HG03378 (cell line): ENCODE data around the gene OGDHL.
"Not testable (repeated sequence)": the region's sequence is repeated elsewhere in the genome, so short reads cannot be mapped to it uniquely, and the experiment has no call there.

Experiments
- ATAC-seq: cut with Tn5 transposase; IDR thresholded peaks from one replicate; pipeline ENCODE4 v1.9.1; 2021; ENCODE audit warnings: mild to moderate bottlenecking, moderate library complexity; ENCODE audit not compliant: unreplicated experiment

Gene OGDHL

GRCh38 chr10:49756641-49757040 lies 5.5 kb downstream of the OGDHL start:
- ATAC-seq: no peak

- ATAC-seq: no peak
These were observed 6.1 kb downstream of the OGDHL start for GRCh38 chr10:49756031-49756430.

- not testable (repeated sequence) for ATAC-seq
These were observed 7.2 kb downstream of the OGDHL start for GRCh38 chr10:49754951-49755350.

GRCh38 chr10:49752584-49752983 lies 9.5 kb downstream of the OGDHL start:
- no peak for ATAC-seq

GRCh38 chr10:49751636-49752510 lies 10.2 kb downstream of the OGDHL start:
- no peak for ATAC-seq

GRCh38 chr10:49751216-49751615 lies 10.9 kb downstream of the OGDHL start:
- ATAC-seq: no peak

GRCh38 chr10:49750546-49750945 lies 11.6 kb downstream of the OGDHL start:
- no peak for ATAC-seq

- ATAC-seq: no peak
These were observed 12.3 kb downstream of the OGDHL start for GRCh38 chr10:49749556-49750491.

- no peak for ATAC-seq
These were observed 13.0 kb downstream of the OGDHL start for GRCh38 chr10:49749144-49749543.

GRCh38 chr10:49748006-49748405 lies 14.1 kb downstream of the OGDHL start:
- no peak for ATAC-seq

- no peak for ATAC-seq
These were observed 14.8 kb downstream of the OGDHL start for GRCh38 chr10:49747303-49747646.

GRCh38 chr10:49746626-49747302 lies 15.4 kb downstream of the OGDHL start:
- ATAC-seq: no peak

- no peak for ATAC-seq
These were observed 16.4 kb downstream of the OGDHL start for GRCh38 chr10:49745756-49746155.

- ATAC-seq: no peak
These were observed 17.1 kb downstream of the OGDHL start for GRCh38 chr10:49744924-49745605.

- ATAC-seq: no peak
These were observed 17.9 kb downstream of the OGDHL start for GRCh38 chr10:49744091-49744685.

GRCh38 chr10:49743464-49744075 lies 18.6 kb downstream of the OGDHL start:
- ATAC-seq: no peak

- ATAC-seq: no peak
These were observed 19.2 kb downstream of the OGDHL start for GRCh38 chr10:49742683-49743463.

- no peak for ATAC-seq
These were observed 20.8 kb downstream of the OGDHL start for GRCh38 chr10:49741108-49741995.
